ENCODE measurements around the gene TFG. TPM values are rescaled to one million over a fixed set of nuclear protein-coding genes. Genes with fewer than 3 reads are reported as not detected.

The TFG gene
- total RNA-seq, 1 donor from 2014 or later, result 71.9 TPM

GRCh38 chr3:100789579-100789978 lies 80.3 kb downstream of the TFG start:
- intact Hi-C loops (cut with micrococcal nuclease), result no loop called here

DNA sequence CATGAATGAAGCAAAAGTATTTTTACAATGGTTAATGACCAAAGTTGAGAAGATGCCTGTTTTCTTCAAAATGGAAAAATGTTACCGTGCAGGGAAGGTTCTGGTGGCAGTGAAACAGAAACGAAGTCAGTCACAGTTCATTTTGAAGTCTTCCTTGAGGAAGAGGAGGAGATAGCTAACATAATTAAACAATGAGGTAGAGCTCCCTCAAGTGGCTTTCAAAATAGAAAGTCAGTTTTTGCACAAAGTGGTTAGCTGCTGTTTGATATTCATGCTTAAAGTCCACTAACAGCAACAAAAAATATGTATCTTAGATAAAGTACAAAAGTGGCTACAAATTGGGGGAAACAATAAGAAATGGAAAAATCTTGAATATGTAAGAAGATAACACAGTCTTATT lies 87.3 kb downstream of the TFG start:
- intact Hi-C loops (cut with micrococcal nuclease), result loop anchor here (1.0 to 5.0 kb wide), 5 partner anchors 60 to 480 kb away; no protein-coding TSS in a partner anchor

GRCh38 chr3:100798012-100798411 lies 88.7 kb downstream of the TFG start:
- intact Hi-C loops (cut with micrococcal nuclease), result loop anchor here (5.0 kb wide), 1 partner anchor 206 kb away; no protein-coding TSS in a partner anchor

Other genes with a start within 250 kb of the TFG start
- gene TMEM45A, start 216.9 kb upstream of the TFG start, total RNA-seq, result 0.10 and 0.22 TPM in 2 replicates
- not detected in 2 replicates for gene ADGRG7, start 99.9 kb upstream of the TFG start, total RNA-seq

All from T-helper 1 cell treated with Interleukin-12 subunit alpha and Interleukin-12 subunit beta and Interleukin-4 antibody, amounts not matched to agents 30 ng/mL and 1 ng/mL, for 36 hours (primary cell).